ENCODE data around the gene PRKAG2. TPM values are rescaled to one million over a fixed set of nuclear protein-coding genes. Genes with fewer than 3 reads are reported as not detected.
"Not testable (repeated sequence)": the region's sequence is repeated elsewhere in the genome, so short reads cannot be mapped to it uniquely, and the experiment has no call there.

The PRKAG2 gene
- total RNA-seq, 1 donor from 2014 or later, result 22.6 TPM

GRCh38 chr7:151837285-151838042, 39.5 kb downstream of the PRKAG2 start:
- DNase-seq (ENCODE audit: low read depth), result no peak

GRCh38 chr7:151836927-151837205, 40.0 kb downstream of the PRKAG2 start:
- no peak for DNase-seq (ENCODE audit: low read depth)

GRCh38 chr7:151836191-151836926, 40.6 kb downstream of the PRKAG2 start:
- no peak for DNase-seq (ENCODE audit: low read depth)

GRCh38 chr7:151835636-151836035, 41.3 kb downstream of the PRKAG2 start:
- no peak for DNase-seq (ENCODE audit: low read depth)

- DNase-seq (ENCODE audit: low read depth), result no peak
These were observed 42.5 kb downstream of the PRKAG2 start for GRCh38 chr7:151834271-151835035.

- DNase-seq (ENCODE audit: low read depth), result no peak
These were observed 43.2 kb downstream of the PRKAG2 start for GRCh38 chr7:151833691-151834090.

- no peak for DNase-seq (ENCODE audit: low read depth)
These were observed 43.7 kb downstream of the PRKAG2 start for GRCh38 chr7:151833213-151833651.

- no peak for DNase-seq (ENCODE audit: low read depth)
These were observed 44.3 kb downstream of the PRKAG2 start for GRCh38 chr7:151832656-151833055.

- DNase-seq (ENCODE audit: low read depth), result no peak
These were observed 44.8 kb downstream of the PRKAG2 start for GRCh38 chr7:151832138-151832537.

- no peak for DNase-seq (ENCODE audit: low read depth)
These were observed 45.3 kb downstream of the PRKAG2 start for GRCh38 chr7:151831606-151832005.

- DNase-seq (ENCODE audit: low read depth), result no peak
These were observed 46.6 kb downstream of the PRKAG2 start for GRCh38 chr7:151830121-151830830.

- no peak for DNase-seq (ENCODE audit: low read depth)
These were observed 47.2 kb downstream of the PRKAG2 start for GRCh38 chr7:151829707-151830106.

- no peak for DNase-seq (ENCODE audit: low read depth)
These were observed 49.3 kb downstream of the PRKAG2 start for GRCh38 chr7:151827620-151828019.

- not testable (repeated sequence) for DNase-seq (ENCODE audit: low read depth)
These were observed 50.6 kb downstream of the PRKAG2 start for GRCh38 chr7:151826316-151826715.

GRCh38 chr7:151825721-151826120, 51.2 kb downstream of the PRKAG2 start:
- no peak for DNase-seq (ENCODE audit: low read depth)

GRCh38 chr7:151824373-151824933, 52.5 kb downstream of the PRKAG2 start:
- no peak for DNase-seq (ENCODE audit: low read depth)

- DNase-seq (ENCODE audit: low read depth), result no peak
These were observed 53.1 kb downstream of the PRKAG2 start for GRCh38 chr7:151823566-151824372.

GRCh38 chr7:151822541-151823181, 54.3 kb downstream of the PRKAG2 start:
- DNase-seq (ENCODE audit: low read depth), result no peak

- no peak for DNase-seq (ENCODE audit: low read depth)
These were observed 54.9 kb downstream of the PRKAG2 start for GRCh38 chr7:151821806-151822540.

Measured in myocyte (in vitro differentiated cells).